ENCODE results near the gene ZC3H10.
A peak's percentile ranks its signal among the peaks of the same experiment; 100 is the strongest.

- no peak for TF ChIP-seq CTCF (IDR thresholded peaks at IDR 0.05; ENCODE audit: poor library complexity, severe bottlenecking)
- TF ChIP-seq POLR2AphosphoS5 (IDR thresholded peaks at IDR 0.05), result peak; percentile 27
- TF ChIP-seq TAF1 (IDR thresholded peaks at IDR 0.05; ENCODE audit: low read depth), result no peak
- TF ChIP-seq EP300 (conservative IDR thresholded peaks at IDR 0.05; ENCODE audit: poor library complexity, severe bottlenecking), result no peak
- no peak for TF ChIP-seq REST (IDR thresholded peaks at IDR 0.05; ENCODE audit: borderline replicate concordance)
- TF ChIP-seq RAD21 (conservative IDR thresholded peaks at IDR 0.05), result no peak
- TF ChIP-seq EZH2 (IDR thresholded peaks at IDR 0.05; ENCODE audit: borderline replicate concordance, insufficient read depth, low read length, poor library complexity, severe bottlenecking), result no peak
- no peak for TF ChIP-seq MXI1 (conservative IDR thresholded peaks at IDR 0.05; ENCODE audit: poor library complexity, severe bottlenecking)
- TF ChIP-seq SMC3 (conservative IDR thresholded peaks at IDR 0.05; ENCODE audit: poor library complexity), result no peak
Measured at GRCh38 chr12:56160193-56160763, 42.2 kb downstream of the ZC3H10 start.

Data from neural cell (in vitro differentiated cells).